GM23338 (cell line): ENCODE measurements around the gene MDM4. TPM values are rescaled to one million over a fixed set of nuclear protein-coding genes. Genes with fewer than 3 reads are reported as not detected.

Experiments used
- ATAC-seq: fragments of 200-7000 bp; cut with Tn5 transposase; 3 replicates; pipeline ENCODE4 v1.9.1; 2020
- DNase-seq: peaks from one replicate; pipeline ENCODE4 v3.0.0-alpha.2; 2015; ENCODE audit warnings: low spot score
- H2AFZ ChIP-seq: fragments of 200-600 bp; sonication (generic); 2 replicates; pipeline ENCODE4 v1.8.0; 2016; ENCODE audit warnings: antibody characterized with exemption, mild to moderate bottlenecking, moderate library complexity
- H3F3A ChIP-seq: fragments of 200-600 bp; sonication (generic); replicated peaks from 2 replicates; pipeline ENCODE4 v1.8.0; 2017; ENCODE audit warnings: antibody characterized with exemption, mixed run types, low read depth
- H3K27ac ChIP-seq: fragments of 200-600 bp; sonication (generic); 2 replicates; pipeline ENCODE4 v1.6.1; 2016; ENCODE audit warnings: low read depth
- H3K27me3 ChIP-seq: fragments of 200-600 bp; sonication (generic); 2 replicates; pipeline ENCODE4 v1.8.0; 2016; ENCODE audit warnings: mild to moderate bottlenecking, mixed run types, moderate library complexity; ENCODE audit not compliant: insufficient read depth
- H3K36me3 ChIP-seq: fragments of 200-600 bp; sonication (generic); 2 replicates; pipeline ENCODE4 v1.8.0; 2016; ENCODE audit warnings: mild to moderate bottlenecking; ENCODE audit not compliant: insufficient read depth
- H3K4me1 ChIP-seq: fragments of 200-600 bp; sonication (generic); 2 replicates; pipeline ENCODE4 v1.8.0; 2016; ENCODE audit warnings: mild to moderate bottlenecking, moderate library complexity; ENCODE audit not compliant: insufficient read depth
- H3K4me2 ChIP-seq: fragments of 200-600 bp; sonication (generic); 2 replicates; pipeline ENCODE4 v1.7.1; 2017; ENCODE audit warnings: mixed run types
- H3K4me3 ChIP-seq: fragments of 200-600 bp; sonication (generic); 2 replicates; pipeline ENCODE4 v1.6.1; 2016; ENCODE audit warnings: mixed run types
- H3K79me2 ChIP-seq: fragments of 200-600 bp; sonication (generic); replicated peaks from 2 replicates; pipeline ENCODE4 v1.8.0; 2017; ENCODE audit warnings: mild to moderate bottlenecking; ENCODE audit not compliant: insufficient read depth
- H3K9me2 ChIP-seq: fragments of 200-600 bp; sonication (generic); 2 replicates; pipeline ENCODE4 v1.8.0; 2017; ENCODE audit not compliant: insufficient read depth
- H4K20me1 ChIP-seq: fragments of 200-600 bp; sonication (generic); replicated peaks from 2 replicates; pipeline ENCODE4 v1.8.0; 2017; ENCODE audit warnings: mild to moderate bottlenecking; ENCODE audit not compliant: insufficient read depth
- H3K27ac Mint-ChIP-seq: 2 replicates; pipeline ENCODE4 v1.8.0; 2020; ENCODE audit warnings: inconsistent platforms, mild to moderate bottlenecking, moderate library complexity, mixed read lengths
- H3K27me3 Mint-ChIP-seq: 3 replicates; pipeline ENCODE4 v1.8.0; 2022; ENCODE audit warnings: low read depth, mild to moderate bottlenecking, moderate library complexity, mixed read lengths, inconsistent platforms; ENCODE audit not compliant: insufficient read depth, poor library complexity
- H3K36me3 Mint-ChIP-seq: 3 replicates; pipeline ENCODE4 v1.8.0; 2021; ENCODE audit warnings: low read depth, mild to moderate bottlenecking, inconsistent platforms, moderate library complexity, mixed read lengths
- H3K4me1 Mint-ChIP-seq: 3 replicates; pipeline ENCODE4 v1.8.0; 2020; ENCODE audit warnings: mild to moderate bottlenecking, inconsistent platforms, mixed read lengths
- H3K4me3 Mint-ChIP-seq: 3 replicates; pipeline ENCODE4 v1.8.0; 2021; ENCODE audit warnings: moderate library complexity, mild to moderate bottlenecking, inconsistent platforms, mixed read lengths
- H3K9me3 Mint-ChIP-seq: 3 replicates; pipeline ENCODE4 v1.8.0; 2020; ENCODE audit warnings: moderate library complexity, mild to moderate bottlenecking, inconsistent platforms, mixed read lengths
- CREB1 ChIP-seq: fragments of 250-450 bp; sonication (Bioruptor Pico); IDR thresholded peaks from 2 replicates; pipeline ENCODE4 v1.5.0; 2020; ENCODE audit warnings: low read depth, mild to moderate bottlenecking, moderate library complexity
- CTCF ChIP-seq, 2 experiments: fragments of 200-600 bp in 1 of 2; sonication (generic) in 1 of 2; conservative IDR thresholded peaks; 2 replicates each; pipeline versions ENCODE4 v1.5.1 to v1.6.1; 2016 to 2017; ENCODE audit warnings: antibody characterized with exemption in 2 of 2, low read depth in 2 of 2, mild to moderate bottlenecking in 2 of 2, moderate library complexity in 1 of 2
- ETS1 ChIP-seq: IDR thresholded peaks from 2 replicates; pipeline ENCODE4 v1.6.1; 2016; ENCODE audit warnings: antibody characterized with exemption
- EZH2 ChIP-seq: fragments of 200-600 bp; sonication (generic); IDR thresholded peaks from one replicate; pipeline ENCODE4 v1.8.0; 2017; ENCODE audit warnings: antibody characterized with exemption, mild to moderate bottlenecking, low read depth; ENCODE audit not compliant: unreplicated experiment
- EZH2phosphoT487 ChIP-seq: fragments of 200-600 bp; sonication (generic); IDR thresholded peaks from one replicate; pipeline ENCODE4 v1.8.1; 2018; ENCODE audit warnings: antibody characterized with exemption; ENCODE audit not compliant: unreplicated experiment
- JUNB ChIP-seq: IDR thresholded peaks from one replicate; pipeline ENCODE4 v1.6.1; 2016; ENCODE audit warnings: antibody characterized with exemption; ENCODE audit not compliant: unreplicated experiment
- NANOG ChIP-seq: IDR thresholded peaks from 2 replicates; pipeline ENCODE4 v1.6.1; 2016; ENCODE audit warnings: antibody characterized with exemption, borderline replicate concordance
- POLR2AphosphoS5 ChIP-seq: IDR thresholded peaks from 2 replicates; pipeline ENCODE4 v1.6.1; 2016; ENCODE audit warnings: antibody characterized with exemption, low read depth
- REST ChIP-seq: IDR thresholded peaks from one replicate; pipeline ENCODE4 v1.6.1; 2018; ENCODE audit warnings: antibody characterized with exemption; ENCODE audit not compliant: unreplicated experiment
- ZNF114 ChIP-seq: fragments of 250-450 bp; sonication (Bioruptor Pico); IDR thresholded peaks from 2 replicates; pipeline ENCODE4 v1.5.0; 2020; ENCODE audit warnings: mild to moderate bottlenecking, moderate library complexity
- ZNF331 ChIP-seq: fragments of 250-450 bp; sonication (Bioruptor Pico); IDR thresholded peaks from 2 replicates; pipeline ENCODE4 v1.5.0; 2020; ENCODE audit warnings: low read depth, mild to moderate bottlenecking, moderate library complexity
- ZNF462 ChIP-seq: fragments of 250-450 bp; sonication (Bioruptor Pico); IDR thresholded peaks from 2 replicates; pipeline ENCODE4 v1.5.0; 2020; ENCODE audit warnings: mild to moderate bottlenecking, moderate library complexity
- polyA plus RNA-seq: library from polyadenylated mRNA; unstranded; fragments of >200 nt; fragmentation: Nextera tagmentation; extraction: Ambion mirVana; gene quantifications from 2 replicates; pipeline ENCODE4 v1.2.1, GENCODE V29; 2016
- total RNA-seq: library from RNA; depleted of rRNA; stranded (reverse); fragments of >200 nt; shearing (Covaris generic); gene quantifications from 2 replicates; pipeline ENCODE4 v1.2.3, GENCODE V29; 2014

MDM4 gene
- total and polyA plus RNA-seq, 2 experiments from 2014 or later: 24.8 to 56.1 TPM

- H2AFZ ChIP-seq: no peak overlapping the region
- Mint-ChIP-seq H3K36me3 (no peaks in the 10 kb centered on the region; the same call in 2 of the 3 replicates), H3K4me1 (peaks cover 42% of the 10 kb centered on the region), H3K9me3 (no peaks in the 10 kb centered on the region; the same call in 1 of the 3 replicates), H3K4me3 (no peak overlapping the region), H3K27ac (no peak overlapping the region), H3K27me3 (peaks cover 5% of the 10 kb centered on the region)
- DNase-seq: no peak
- H3K27me3 ChIP-seq: no peaks in the 10 kb centered on the region
- ATAC-seq: no peak
- no peak for TF ChIP-seq ZNF114
- TF ChIP-seq ZNF331 (CRISPR knock-in tag): no peak
- no peak for TF ChIP-seq ETS1
- no peak for TF ChIP-seq CTCF (conservative IDR thresholded peaks at IDR 0.05; ENCODE audit: low read depth in 2 of 2)
- no peak for TF ChIP-seq EZH2
- no peak for TF ChIP-seq POLR2AphosphoS5
- TF ChIP-seq REST: no peak
- TF ChIP-seq ZNF462 (CRISPR knock-in tag): no peak
- no peak for TF ChIP-seq JUNB
- no peak for TF ChIP-seq EZH2phosphoT487
- no peak for TF ChIP-seq CREB1
- TF ChIP-seq NANOG: no peak
- 0 out of 2 replicates have a peak, but pooled peaks cover 3% of the 10 kb centered on the region for H3F3A ChIP-seq
- H3K9me2 ChIP-seq: no peaks in the 10 kb centered on the region
- no peak overlapping the region for H3K27ac ChIP-seq
- H3K4me2 ChIP-seq: no peak overlapping the region
- no peaks in the 10 kb centered on the region for H3K79me2 ChIP-seq
- no peak overlapping the region for H3K4me3 ChIP-seq
- no peaks in the 10 kb centered on the region for H4K20me1 ChIP-seq
- peaks cover 32% of the 10 kb centered on the region for H3K4me1 ChIP-seq
- no peaks in the 10 kb centered on the region for H3K36me3 ChIP-seq
These were observed 46.1 kb downstream of the MDM4 start for GRCh38 chr1:204562075-204562990.
